ENCODE measurements around the gene ACTRT3.

Gene ACTRT3

DNA sequence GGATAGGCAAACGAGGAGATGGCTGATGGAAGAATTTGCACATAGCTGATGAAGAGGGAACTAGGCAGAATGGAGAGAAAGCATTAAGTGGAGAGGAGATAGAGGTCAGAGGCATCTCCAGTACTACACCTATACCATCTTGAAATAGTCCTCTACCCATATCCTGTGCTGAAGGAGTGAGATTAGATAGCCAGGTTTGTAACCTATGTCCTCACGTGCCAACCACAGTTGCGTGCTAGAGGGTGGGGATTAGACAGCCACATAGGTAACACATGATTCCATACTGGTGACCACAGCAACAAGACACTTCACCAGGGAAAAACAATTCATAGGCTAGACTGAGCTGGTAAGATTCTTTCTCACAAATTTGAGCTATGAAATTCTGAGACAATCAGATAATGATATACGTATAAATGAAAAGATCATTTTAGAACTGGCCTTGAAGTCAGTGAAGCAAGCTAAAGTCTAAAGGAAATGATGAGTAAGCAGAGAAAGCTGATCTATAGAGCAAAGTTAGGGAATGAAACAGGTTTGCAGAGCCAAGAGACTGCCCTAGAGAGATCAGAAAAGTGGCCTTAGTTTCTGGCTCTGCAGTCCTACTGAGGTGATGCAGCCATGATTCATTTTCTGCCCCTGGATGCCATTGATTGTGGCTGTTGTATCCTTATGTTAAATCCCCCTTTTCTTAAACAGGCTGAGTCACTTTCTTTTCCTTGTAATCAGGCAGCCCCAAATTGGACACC, 21.5 kb upstream of the ACTRT3 start:
- Histone ChIP-seq H3K27ac (ENCODE audit: low read length) (no peak overlapping the region), H3K27me3 (ENCODE audit: low read depth, low read length) (no peaks in the 10 kb centered on the region), H3K36me3 (replicated peaks; ENCODE audit: low read depth, low read length) (peaks cover 27% of the 10 kb centered on the region)

DNA sequence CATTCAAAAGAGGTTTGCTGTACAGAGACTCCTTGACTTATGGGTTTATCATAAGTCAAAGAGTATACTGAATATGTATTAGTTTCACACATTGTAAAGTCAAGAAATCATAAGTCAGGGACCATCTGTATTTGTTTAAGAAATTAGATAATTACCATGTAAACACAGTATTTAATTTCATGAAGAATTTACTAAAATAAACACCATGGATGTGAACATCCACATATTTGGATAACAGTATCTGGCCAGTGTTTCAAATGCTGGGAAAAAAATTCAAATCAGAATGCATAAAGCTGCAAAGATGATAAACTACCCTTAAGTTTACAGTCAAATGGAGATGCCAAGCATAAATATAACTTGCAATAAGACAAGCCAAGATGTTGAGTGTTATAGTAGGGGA, 20.9 kb upstream of the ACTRT3 start:
- no peak for TF ChIP-seq EZH2phosphoT487 (IDR thresholded peaks at IDR 0.05; ENCODE audit: low read depth)
- TF ChIP-seq, protein P1, sequence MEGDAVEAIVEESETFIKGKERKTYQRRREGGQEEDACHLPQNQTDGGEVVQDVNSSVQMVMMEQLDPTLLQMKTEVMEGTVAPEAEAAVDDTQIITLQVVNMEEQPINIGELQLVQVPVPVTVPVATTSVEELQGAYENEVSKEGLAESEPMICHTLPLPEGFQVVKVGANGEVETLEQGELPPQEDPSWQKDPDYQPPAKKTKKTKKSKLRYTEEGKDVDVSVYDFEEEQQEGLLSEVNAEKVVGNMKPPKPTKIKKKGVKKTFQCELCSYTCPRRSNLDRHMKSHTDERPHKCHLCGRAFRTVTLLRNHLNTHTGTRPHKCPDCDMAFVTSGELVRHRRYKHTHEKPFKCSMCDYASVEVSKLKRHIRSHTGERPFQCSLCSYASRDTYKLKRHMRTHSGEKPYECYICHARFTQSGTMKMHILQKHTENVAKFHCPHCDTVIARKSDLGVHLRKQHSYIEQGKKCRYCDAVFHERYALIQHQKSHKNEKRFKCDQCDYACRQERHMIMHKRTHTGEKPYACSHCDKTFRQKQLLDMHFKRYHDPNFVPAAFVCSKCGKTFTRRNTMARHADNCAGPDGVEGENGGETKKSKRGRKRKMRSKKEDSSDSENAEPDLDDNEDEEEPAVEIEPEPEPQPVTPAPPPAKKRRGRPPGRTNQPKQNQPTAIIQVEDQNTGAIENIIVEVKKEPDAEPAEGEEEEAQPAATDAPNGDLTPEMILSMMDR (IDR thresholded peaks at IDR 0.05; ENCODE audit: low read depth, low read length): no peak
- Histone ChIP-seq H3K79me2 (ENCODE audit: low read length) (no peaks in the 10 kb centered on the region), H3K9ac (ENCODE audit: low read length) (no peak overlapping the region), H2AFZ (ENCODE audit: low read depth, low read length) (no peak overlapping the region), H3K27ac (ENCODE audit: low read length) (no peak overlapping the region), H4K20me1 (ENCODE audit: insufficient read depth, low read length) (no peaks in the 10 kb centered on the region), H3K27me3 (ENCODE audit: low read depth, low read length) (no peaks in the 10 kb centered on the region), H3K4me2 (ENCODE audit: low read length) (no peak overlapping the region), H3K9me3 (ENCODE audit: insufficient read depth, low read length) (no peaks in the 10 kb centered on the region), H3K4me3 (ENCODE audit: low read length) (no peak overlapping the region), H3K4me1 (ENCODE audit: low read length) (no peaks in the 10 kb centered on the region), H3K36me3 (replicated peaks; ENCODE audit: low read depth, low read length) (peaks cover 32% of the 10 kb centered on the region)

More for the DNA sequence above, 21.5 kb upstream of the ACTRT3 start:
- Histone ChIP-seq H2AFZ (ENCODE audit: low read depth, low read length) (no peak overlapping the region), H3K9me3 (ENCODE audit: insufficient read depth, low read length) (no peaks in the 10 kb centered on the region), H3K9ac (ENCODE audit: low read length) (no peak overlapping the region), H3K4me3 (ENCODE audit: low read length) (no peak overlapping the region), H3K79me2 (ENCODE audit: low read length) (no peaks in the 10 kb centered on the region), H3K4me1 (ENCODE audit: low read length) (no peaks in the 10 kb centered on the region), H3K4me2 (ENCODE audit: low read length) (no peak overlapping the region), H4K20me1 (ENCODE audit: insufficient read depth, low read length) (no peaks in the 10 kb centered on the region)
- TF ChIP-seq, protein P1 (IDR thresholded peaks at IDR 0.05; ENCODE audit: low read depth, low read length): no peak
- no peak for TF ChIP-seq EZH2phosphoT487 (IDR thresholded peaks at IDR 0.05; ENCODE audit: low read depth)

DNA sequence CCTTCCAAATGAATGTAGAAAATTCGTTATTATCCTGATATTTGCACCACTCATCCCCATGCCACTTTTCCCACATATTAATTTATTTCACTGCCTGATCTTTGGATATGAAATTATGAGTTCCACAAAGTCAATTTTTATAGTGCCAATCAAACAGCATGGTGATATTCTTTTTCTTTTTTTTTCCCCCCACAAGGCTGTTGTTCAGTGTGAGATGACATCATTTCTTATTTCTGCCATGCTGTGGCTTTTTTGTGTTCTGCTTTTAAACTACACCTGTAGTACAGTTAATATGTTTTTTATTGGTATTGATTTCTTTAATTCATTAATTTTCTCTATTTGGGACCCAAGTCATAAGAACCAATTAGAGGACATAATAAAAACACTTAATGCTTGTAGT, 18.4 kb upstream of the ACTRT3 start:
- Histone ChIP-seq H3K4me2 (ENCODE audit: low read length) (no peak overlapping the region), H3K9me3 (ENCODE audit: insufficient read depth, low read length) (no peaks in the 10 kb centered on the region), H4K20me1 (ENCODE audit: insufficient read depth, low read length) (no peaks in the 10 kb centered on the region), H3K79me2 (ENCODE audit: low read length) (no peaks in the 10 kb centered on the region), H3K27ac (ENCODE audit: low read length) (no peak overlapping the region), H3K27me3 (ENCODE audit: low read depth, low read length) (no peaks in the 10 kb centered on the region), H2AFZ (ENCODE audit: low read depth, low read length) (no peak overlapping the region), H3K4me3 (ENCODE audit: low read length) (no peak overlapping the region), H3K9ac (ENCODE audit: low read length) (no peak overlapping the region), H3K4me1 (ENCODE audit: low read length) (no peaks in the 10 kb centered on the region), H3K36me3 (replicated peaks; ENCODE audit: low read depth, low read length) (peaks cover 39% of the 10 kb centered on the region)
- TF ChIP-seq, protein P1 (IDR thresholded peaks at IDR 0.05; ENCODE audit: low read depth, low read length): no peak
- TF ChIP-seq EZH2phosphoT487 (IDR thresholded peaks at IDR 0.05; ENCODE audit: low read depth): no peak

DNA sequence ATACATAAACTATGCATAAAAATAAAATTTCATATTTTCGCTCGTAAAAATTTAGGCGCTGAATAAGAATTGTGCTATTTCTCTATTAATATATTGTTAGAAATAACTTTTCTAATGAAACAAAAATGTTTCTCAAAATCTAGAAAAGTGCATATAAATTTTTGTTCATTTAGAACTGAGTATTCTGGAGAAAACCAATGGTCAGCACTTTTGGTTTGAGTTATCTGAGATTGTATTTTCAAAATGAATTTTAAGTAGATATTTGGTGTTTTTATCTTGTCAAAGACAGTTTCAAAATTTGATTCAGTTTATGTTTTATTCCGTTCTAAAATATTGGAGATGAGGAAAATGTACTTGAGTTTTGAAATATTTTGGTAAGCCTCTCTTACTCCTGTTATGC, 17.8 kb upstream of the ACTRT3 start:
- peaks cover 37% of the 10 kb centered on the region for H3K36me3 ChIP-seq (replicated peaks; ENCODE audit: low read depth, low read length)
- no peaks in the 10 kb centered on the region for H4K20me1 ChIP-seq (ENCODE audit: insufficient read depth, low read length)
- no peak overlapping the region for H3K27ac ChIP-seq (ENCODE audit: low read length)
- H3K4me1 ChIP-seq (ENCODE audit: low read length): no peaks in the 10 kb centered on the region
- no peak overlapping the region for H2AFZ ChIP-seq (ENCODE audit: low read depth, low read length)
- H3K79me2 ChIP-seq (ENCODE audit: low read length): no peaks in the 10 kb centered on the region
- H3K4me3 ChIP-seq (ENCODE audit: low read length): no peak overlapping the region
- TF ChIP-seq, protein P1 (IDR thresholded peaks at IDR 0.05; ENCODE audit: low read depth, low read length): no peak
- TF ChIP-seq EZH2phosphoT487 (IDR thresholded peaks at IDR 0.05; ENCODE audit: low read depth): no peak
- no peak overlapping the region for H3K9ac ChIP-seq (ENCODE audit: low read length)
- H3K27me3 ChIP-seq (ENCODE audit: low read depth, low read length): no peaks in the 10 kb centered on the region
- H3K4me2 ChIP-seq (ENCODE audit: low read length): no peak overlapping the region
- H3K9me3 ChIP-seq (ENCODE audit: insufficient read depth, low read length): no peaks in the 10 kb centered on the region

Data from OCI-LY3 (cell line).